Germinal center (tissue), 1 donor: Measurements from ENCODE around the gene GRB10.
"Not testable (repeated sequence)": the region's sequence is repeated elsewhere in the genome, so short reads cannot be mapped to it uniquely, and the experiment has no call there.

Experiments used
- DNase-seq: peaks from one replicate; pipeline ENCODE4 v3.0.0; 2012; ENCODE audit warnings: mixed read lengths, low spot score

Gene GRB10

DNA sequence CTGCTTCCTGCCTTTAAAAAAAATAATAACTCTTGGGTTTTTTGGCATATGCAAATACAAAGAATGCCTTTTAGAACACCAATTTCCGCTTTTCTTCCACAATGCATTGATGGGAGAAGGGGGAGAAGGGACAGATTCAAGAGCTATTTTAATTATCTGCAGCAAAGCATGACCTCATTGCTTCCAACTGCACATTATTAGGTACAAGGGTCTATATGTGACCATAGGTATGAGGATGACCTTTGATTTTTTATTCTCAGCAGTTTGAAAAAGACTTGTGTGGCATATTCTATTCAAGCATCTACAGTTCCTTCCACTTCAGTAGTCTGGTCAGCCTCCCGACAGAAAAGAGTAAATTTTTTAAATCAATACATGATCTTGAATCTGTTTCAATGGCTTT is 39.7 kb downstream of the GRB10 start:
- no peak for DNase-seq

DNA sequence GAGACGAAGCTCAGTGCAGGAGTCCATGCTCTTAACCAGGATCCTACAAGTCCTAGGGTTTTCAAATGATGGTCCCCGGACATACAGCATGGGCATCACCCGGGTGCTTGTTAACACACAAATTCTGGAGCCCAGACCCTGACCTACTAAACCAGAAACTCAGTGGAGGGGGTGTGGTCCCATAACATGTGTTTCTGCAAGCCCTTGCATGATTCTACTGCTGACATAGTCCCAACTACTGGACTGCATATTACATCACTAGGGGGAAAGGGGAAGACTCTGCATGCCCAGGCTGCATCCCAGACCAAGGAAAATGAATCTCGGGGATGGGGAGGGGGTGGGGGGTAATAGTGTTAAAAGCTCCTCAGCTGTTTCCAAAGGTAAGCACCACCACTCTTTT is 40.3 kb downstream of the GRB10 start:
- DNase-seq: no peak

DNA sequence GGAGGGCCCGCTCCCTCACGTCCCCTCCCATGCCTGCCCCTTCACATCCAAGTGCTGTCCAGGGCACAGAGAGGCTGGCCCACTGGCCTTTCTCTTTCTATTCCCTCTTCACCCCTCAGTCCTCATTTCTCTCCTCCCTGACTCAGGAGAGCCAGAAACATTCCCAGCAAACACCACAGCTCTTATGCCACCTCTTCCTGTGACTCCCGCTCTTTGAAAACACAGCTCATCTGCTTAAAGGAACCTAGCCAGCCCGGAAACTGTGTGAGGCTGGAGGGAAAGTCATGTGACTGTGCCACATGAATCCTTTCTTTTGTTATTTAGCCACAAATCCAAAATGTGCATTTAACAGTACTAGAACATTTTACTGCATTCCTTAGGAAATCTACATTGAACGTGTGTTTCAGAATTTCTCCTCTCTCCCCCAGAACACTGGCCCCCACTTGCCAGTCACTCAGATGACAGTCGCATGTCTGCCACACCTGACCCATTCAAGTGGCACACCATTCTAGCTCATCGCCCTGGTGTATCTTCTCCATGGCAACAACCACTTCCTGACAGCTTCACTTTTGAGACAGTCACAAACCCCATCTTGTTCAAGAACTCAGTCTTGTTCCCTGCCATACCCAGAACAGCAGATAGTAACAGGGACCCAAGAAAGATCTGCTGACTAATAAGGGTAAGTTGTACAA is 42.8 kb downstream of the GRB10 start:
- DNase-seq: no peak

DNA sequence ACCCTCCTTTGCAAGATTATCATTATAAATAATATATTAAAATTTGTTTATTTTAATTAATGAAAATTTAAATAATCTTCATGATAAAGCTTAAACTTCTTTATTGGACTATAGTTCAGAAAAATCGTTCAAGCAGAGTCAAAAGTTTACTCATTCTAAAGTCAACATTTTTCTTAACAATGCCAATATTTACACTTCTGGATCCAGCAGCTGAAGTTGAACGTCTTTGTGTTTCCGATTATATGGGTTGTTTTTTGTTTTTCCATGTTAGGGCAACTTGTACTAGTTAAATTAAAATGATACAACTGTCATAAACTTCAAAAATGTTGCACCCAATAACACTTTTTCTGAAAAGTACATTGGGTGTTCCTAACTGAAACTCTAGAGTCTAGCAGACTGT is 43.8 kb downstream of the GRB10 start:
- no peak for DNase-seq

DNA sequence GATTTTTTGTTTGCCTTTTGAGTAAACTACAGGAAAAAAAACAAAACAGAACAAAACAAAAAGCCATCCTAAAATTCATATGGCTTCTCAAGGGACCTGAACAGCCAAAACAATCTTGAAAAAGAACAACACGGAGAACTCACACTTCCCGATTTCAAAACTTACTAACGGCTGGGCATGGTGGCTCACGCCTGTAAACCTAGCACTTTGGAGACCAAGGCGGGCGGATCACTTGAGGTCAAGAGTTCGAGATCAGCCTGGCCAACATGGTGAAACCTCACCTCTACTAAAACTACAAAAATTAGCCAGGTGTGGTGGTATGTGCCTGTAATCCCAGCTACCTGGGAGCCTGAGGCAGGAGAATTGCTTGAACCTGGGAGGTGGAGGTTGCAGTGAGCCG is 46.9 kb downstream of the GRB10 start:
- DNase-seq: not testable (repeated sequence)

DNA sequence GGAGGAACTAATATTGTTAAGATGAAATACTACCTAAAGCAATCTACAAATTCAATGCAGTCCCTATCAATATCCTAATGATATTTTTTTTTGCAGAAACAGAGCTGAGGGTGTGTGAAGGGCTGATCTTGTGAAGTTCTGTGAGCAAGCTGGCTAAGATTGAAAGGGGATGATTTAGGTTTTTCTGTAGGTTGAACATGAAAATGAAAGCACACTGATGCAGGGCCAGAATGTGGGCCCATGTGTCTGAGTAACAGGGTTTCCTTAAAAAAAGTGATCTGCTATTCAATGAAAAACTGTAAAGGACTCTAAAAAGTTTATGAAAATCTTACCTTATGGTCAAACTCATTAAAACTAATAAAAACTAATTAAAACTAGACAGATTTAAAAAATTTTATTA is 47.4 kb downstream of the GRB10 start:
- DNase-seq: no peak

DNA sequence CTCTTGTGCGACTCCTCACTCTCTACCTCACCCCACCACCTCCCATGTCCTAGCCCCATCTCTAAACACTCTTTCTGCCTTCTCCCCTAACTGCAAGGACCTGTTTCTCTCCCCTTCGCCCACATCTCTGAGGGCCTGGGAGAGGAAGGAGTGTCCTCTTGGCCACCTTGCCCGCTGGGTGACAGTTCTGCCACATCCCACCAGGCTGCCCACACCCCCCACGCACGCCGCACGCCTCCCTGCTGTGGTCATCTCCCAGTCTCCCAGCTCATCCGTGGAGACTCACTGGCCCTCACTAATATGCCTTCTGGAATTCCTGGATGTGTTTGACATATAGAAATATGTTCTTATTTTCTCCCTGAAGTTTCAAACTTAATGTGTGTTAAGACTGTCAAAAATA is 48.5 kb downstream of the GRB10 start:
- DNase-seq: no peak

DNA sequence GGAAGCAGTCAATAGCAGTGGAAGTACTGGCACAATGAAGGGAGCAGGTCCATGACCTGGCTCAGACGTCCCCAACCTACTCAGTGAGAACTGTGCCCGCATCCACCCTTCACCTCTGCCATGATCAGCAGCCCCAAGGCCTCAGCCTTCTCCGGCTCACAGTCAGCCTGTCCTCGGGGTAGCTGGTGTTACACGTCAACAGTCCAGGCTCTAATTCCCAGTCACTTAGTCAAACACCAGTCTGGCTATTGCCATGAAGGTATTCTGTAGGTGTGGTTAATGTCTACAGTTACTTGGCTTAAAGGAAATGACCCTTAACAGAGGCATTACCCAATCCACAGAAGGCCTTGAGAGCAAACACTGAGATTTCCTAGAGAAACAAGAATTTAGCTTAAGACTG is 49.1 kb downstream of the GRB10 start:
- no peak for DNase-seq

DNA sequence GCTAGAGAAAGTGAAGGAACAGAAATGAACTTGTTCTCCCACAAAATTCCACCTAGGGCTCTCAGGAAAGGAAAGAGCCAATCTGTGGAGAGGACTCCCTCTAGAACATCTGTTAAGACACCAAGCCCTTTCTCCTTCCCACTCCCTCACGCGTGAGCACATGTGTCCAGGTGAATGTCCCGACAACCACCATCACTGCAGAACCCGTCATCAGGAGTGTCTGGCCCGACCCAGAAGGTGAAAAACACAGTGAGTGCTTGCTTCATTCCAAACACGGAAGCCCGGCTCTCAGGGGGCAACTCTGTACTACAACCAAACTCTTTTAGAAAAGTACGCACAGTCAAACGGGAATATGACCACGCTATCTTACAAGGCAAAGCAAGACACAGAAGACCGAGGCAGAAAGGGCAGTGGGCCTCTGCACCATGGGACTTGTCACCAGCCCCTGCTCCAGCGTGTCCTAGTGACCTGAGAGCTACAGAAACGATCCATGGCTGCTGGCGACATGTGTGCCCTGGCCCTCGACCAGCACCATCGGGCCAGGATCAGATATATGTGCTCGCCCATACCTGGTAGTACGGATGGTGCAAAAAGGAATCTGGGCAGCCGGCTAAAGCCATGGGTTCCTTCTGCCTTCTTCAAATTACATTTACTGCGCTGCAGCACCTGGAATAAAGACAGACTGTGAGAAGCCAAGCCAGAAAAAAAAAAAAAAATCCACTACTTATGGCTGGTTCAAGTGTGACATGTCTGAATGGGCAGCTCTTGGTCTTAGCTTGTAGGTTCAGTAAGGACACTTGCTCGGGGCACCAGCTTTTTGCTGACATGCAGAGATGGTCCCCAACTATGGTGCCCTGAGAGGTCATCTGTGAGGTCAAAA is 50.8 kb downstream of the GRB10 start:
- no peak for DNase-seq

DNA sequence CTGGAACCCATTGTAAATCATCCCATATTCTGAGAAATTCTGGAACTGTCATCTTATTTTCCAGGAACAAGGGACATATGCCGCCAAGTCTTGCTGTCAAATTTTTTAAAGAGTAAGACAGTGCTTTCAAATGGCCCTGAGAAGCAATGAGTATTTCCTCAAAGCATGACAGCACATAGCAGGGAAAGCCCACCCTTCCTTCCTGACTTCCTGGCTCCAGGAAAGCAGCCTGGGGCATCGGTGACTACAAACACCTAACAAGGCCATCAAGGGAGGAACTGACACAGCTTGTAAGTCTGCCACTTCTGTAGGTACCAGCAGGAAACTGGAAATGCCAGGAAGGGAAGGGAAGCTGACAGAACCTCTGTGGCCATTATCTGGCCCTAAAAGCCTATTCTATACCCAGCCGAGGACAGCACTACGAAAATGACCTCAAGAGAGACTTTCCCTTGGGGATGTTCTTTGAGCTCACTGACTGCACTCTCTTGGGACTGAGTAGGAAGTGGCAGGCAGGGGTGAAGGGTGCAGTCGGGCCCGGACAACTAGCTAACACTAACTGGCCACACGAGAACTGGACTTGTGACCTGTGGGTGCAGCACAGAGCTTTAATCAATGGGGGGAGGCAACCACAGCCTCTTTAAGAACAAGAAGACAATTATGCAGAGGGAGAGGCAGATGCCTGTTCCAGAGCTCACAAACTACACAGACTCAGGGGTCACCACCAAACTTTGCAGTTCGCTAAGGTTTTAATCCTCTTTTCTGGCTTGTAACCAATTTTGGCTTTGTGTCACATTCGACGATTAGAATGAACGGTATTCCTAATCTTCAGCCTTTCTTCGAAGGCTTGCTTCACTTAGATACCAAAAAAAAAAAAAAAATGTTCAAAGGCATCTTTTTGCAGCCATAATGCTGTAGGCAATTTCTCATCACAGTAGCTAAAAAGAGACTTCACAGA is 52.0 kb downstream of the GRB10 start:
- no peak for DNase-seq

DNA sequence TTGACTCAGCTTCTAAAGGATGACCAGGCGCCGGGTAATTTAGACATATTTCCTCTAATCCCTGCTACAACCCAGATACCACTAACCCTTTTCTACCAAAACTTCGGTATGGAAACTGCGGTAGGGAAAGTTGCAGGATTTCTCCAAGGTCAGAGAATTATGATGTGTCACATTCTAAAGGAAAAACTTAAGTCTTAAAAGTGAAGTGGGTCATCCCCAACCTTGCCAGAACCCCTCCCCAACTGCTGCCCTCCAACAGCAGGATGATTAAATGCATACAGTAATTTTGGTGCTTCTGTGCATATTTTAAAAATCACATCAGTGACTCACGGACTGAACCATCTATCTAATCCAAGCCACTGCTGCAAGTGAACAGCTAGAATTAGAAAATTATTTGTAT is 52.7 kb downstream of the GRB10 start:
- no peak for DNase-seq

DNA sequence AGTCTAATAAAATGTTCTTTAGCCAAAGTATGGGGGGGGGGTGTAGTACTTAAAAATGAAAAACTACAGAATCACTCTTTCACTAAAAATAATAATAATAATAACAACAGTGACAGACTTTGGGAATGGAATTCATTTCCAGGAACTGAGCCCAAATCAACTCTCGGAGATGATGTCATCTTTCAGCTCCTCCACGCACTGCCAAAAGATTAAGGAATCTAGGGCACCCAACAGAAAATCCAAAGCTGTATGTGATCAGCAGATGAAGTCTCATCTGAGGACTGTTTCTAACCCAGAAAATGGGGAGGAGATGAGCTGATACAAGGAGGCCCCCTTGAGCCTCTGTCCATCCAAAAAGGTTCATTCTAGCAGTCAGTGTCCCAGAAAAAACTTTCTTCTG is 54.5 kb downstream of the GRB10 start:
- no peak for DNase-seq

DNA sequence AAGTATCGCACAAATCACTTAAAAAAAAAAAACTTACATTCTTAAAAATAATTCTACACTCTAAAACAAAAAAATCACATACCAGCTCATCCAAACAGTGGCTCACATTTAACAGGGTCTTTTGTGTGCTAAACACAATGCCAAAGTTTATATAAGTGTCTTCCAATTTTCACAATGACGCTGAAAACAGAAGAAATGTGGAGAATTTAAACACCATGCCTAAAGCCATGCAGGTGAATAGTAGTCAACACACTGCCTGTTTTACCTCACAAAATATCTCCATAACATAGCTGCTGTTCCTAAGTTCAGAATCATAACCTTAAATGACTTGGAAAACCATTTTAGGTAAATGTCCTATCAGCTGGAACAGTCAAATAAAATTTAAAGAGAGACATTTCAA is 55.0 kb downstream of the GRB10 start:
- no peak for DNase-seq

DNA sequence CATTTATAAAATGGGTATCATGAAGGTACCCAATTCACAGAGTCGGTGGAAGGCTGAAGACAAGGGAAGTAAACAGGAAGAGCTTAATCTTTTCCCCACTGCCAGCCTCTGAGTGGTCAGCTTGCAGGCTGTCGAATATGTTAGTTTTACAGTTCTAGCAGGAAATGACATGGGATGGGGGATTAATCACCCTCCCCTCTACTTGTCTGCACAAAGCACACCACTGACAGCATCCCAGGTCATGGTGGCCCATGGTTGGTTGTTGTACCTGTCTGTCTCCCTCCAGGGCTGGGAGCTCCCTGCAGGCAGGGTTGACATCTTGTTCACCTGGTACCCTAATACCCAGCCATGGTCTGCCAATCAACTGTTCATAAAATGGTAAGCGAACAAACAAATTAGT is 55.6 kb downstream of the GRB10 start:
- DNase-seq: no peak

DNA sequence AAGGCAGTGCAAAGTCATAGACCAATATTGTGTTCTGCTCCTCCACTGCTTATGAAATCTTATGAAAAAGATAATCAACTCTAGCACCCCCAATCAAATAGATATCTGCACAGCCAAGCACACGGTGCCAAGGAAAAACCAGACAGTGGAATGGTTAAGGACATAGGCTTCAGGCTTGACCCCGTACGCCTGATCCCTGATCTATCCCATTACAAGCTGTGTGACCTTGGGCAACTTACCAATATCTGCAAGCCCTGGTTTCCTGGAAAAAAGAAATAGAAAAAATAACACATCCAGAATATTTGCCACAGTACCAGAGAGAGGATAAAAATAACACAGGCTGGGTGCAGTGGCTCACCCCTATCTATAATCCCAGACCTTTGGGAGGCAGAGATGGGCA is 56.9 kb downstream of the GRB10 start:
- DNase-seq: no peak

DNA sequence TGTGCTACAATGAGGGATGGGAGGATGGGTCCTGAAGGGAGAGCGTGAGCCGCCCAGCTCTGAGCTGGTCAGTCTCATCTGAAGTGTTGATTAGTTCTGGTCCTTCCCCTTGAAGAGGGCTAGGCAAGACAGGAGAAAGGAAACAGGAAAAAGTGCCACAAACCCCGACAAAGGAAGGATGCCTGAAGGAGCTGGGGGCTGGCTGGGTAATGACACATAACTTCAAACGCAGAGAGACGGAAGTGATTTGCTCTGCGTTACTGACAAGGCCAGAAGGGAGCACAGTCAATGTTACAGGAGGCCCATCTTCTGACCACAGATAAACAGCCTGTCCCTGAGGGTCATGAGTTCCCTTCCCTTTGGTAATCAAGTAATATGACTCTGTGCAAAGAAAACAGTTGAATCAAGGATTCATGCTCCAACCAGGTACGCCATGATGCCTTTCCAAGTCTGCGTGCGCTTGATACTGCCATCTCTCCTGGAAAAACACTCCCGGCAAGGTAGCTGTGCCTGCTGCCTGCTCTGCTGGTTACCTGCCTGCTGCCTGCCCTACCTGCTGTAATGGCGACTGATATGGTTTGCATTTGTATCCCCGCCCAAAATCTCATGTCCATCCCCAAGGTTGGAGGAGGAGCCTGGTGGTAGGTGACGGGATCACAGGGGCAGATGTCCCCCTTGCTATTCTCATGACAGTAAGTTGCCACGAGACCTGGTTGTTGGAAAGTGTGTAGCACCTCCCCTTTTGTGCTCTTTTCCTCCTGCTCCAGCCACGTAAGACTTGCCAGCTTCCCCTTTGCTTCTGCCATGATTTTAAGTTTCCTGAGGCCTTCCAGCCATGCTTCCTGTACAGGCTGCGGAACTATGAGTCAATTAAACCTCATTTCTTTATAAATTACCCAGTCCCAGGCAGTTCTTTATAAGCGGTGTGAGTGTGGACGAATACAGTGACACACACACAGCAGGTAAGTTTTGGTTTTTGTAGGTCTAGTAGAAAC is 57.9 kb downstream of the GRB10 start:
- no peak for DNase-seq

DNA sequence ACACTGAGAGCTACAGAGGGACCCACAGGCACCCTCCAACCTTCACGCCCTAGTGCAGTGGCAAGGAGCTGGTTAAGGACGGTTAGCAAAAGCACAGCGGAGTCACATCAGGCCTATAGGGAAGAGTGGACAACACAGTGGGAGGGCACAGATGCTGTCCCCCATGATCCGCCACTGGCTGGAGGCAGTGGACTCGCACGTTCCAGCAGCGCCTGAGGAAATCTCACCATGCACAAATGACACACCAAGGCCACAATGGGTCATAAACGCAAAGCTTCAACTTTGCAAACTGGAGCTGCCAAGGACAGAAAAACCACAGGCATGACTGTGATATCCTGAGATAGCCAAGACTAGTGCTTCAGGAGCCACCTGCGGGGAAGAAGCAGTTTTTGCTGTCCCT is 58.8 kb downstream of the GRB10 start:
- no peak for DNase-seq

DNA sequence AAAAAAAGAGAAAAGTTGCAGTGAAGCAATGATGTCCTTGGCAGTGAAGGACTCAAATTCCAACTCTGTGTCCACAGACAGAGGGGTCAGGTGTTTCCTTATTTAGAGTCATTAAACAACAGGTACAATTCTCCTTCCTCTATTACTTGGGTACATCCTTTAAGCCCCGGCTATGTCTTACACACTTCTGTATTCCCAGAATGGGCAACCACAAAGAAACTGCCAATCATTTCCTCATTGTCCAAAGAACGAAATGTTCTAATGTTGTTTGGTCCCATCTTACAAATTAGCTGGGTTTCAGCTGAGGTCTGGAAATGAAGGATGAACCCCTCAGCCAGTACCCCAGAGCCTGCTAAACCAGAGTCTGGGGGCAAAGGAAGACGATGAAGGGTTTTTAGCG is 59.5 kb downstream of the GRB10 start:
- no peak for DNase-seq

DNA sequence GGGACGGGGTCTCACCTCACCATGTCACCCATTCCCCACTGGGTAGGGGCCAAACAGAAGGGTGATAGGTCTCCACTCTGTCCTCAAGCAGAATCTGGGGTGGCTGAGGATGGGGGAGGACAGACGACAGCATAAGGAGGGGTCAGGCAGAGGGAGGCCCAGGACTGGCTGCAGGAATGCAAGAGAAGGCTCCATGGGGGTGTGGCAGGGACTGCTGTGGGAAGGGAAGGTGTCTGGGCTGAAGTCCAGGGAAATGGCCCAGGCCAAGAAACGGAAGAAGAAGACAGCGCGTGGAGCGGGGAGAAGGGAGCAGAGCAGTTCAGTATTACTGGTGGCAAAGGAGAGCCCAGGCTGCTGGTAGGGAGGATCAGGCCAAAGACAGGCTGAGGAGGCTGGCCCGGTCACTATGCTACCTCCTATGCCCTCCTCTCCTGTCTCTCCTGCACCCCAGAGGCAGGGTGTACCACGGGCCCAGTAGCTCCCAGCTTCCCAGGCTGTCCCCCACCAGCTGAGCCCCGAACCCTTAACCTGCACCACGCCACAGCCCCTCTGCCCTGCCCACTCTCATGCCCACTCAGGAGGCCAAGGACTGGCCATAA is 60.9 kb downstream of the GRB10 start:
- no peak for DNase-seq

DNA sequence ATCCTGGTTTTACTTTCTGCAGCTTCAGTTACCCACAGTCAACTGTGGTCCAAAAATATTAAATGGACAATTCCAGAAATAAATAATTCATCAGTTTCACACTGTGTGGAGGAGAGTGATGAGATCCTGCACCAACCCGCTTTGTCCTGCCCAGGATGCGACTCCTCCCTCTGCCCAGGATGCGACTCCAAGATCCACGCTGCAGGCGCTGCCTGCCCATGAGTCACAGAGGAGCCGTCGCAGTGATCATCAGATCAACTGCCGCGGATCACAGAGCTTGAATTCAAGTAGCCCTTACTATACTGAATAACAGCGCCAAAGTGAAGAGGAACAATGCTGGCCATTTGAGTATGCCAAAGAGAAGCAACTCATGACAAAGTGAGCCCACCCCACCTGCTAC is 61.5 kb downstream of the GRB10 start:
- DNase-seq: no peak

DNA sequence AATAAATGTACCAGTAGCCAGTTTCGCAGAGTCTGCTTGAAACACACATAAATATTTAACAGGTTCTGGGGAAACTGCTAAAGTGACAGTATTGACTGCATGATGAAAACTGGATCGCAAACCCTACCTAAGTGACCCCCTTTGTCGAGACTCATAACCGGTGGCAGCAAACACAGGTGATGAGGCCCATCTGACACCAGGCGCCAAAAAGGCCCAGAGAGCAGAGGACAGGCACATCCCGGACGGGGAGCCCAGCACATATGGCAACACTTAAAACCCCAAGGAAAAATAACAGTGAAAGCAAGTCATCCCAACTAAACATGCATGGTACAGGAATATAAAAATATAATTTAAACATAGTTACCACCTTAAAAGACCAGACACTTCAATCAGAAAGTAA is 62.4 kb downstream of the GRB10 start:
- DNase-seq: no peak
